KMS-11 (cell line): ENCODE measurements around the gene ITGA2.

Experiments used
- H2AFZ ChIP-seq: fragments of 200-600 bp; sonication (generic); 2 replicates; pipeline ENCODE4 v1.6.1; 2016; ENCODE audit warnings: antibody characterized with exemption, mixed run types, low read depth
- H3K27ac ChIP-seq: fragments of 200-600 bp; sonication (generic); 2 replicates; pipeline ENCODE4 v1.6.1; 2016; ENCODE audit warnings: mild to moderate bottlenecking, mixed run types
- H3K27me3 ChIP-seq: fragments of 200-600 bp; sonication (generic); 2 replicates; pipeline ENCODE4 v1.6.1; 2017; ENCODE audit warnings: mild to moderate bottlenecking, low read depth, mixed run types, moderate library complexity; ENCODE audit not compliant: insufficient read depth
- H3K36me3 ChIP-seq: fragments of 200-600 bp; sonication (generic); 2 replicates; pipeline ENCODE4 v1.6.1; 2017; ENCODE audit warnings: mild to moderate bottlenecking, mixed run types; ENCODE audit not compliant: insufficient read depth
- H3K4me1 ChIP-seq: fragments of 200-600 bp; sonication (generic); 2 replicates; pipeline ENCODE4 v1.6.1; 2016; ENCODE audit warnings: mild to moderate bottlenecking, low read depth, mixed run types; ENCODE audit not compliant: poor library complexity, severe bottlenecking
- H3K4me2 ChIP-seq: fragments of 200-600 bp; sonication (generic); 2 replicates; pipeline ENCODE4 v1.7.0; 2016; ENCODE audit warnings: mild to moderate bottlenecking, mixed run types
- H3K4me3 ChIP-seq: fragments of 200-600 bp; sonication (generic); IDR thresholded peaks from 2 replicates; pipeline ENCODE4 v1.6.1; 2017; ENCODE audit warnings: low read depth, low read length, mixed read lengths; ENCODE audit not compliant: insufficient read depth
- H3K79me2 ChIP-seq: fragments of 200-600 bp; sonication (generic); 2 replicates; pipeline ENCODE4 v1.6.1; 2016; ENCODE audit warnings: low read depth, mixed run types; ENCODE audit not compliant: insufficient read depth
- H3K9ac ChIP-seq: fragments of 200-600 bp; sonication (generic); 2 replicates; pipeline ENCODE4 v1.6.1; 2016; ENCODE audit warnings: mild to moderate bottlenecking, mixed run types
- H4K20me1 ChIP-seq: fragments of 200-600 bp; sonication (generic); 2 replicates; pipeline ENCODE4 v1.6.1; 2016; ENCODE audit warnings: mild to moderate bottlenecking, mixed run types; ENCODE audit not compliant: insufficient read depth
- TF ChIP-seq, protein P1 (sequence below): fragments of 200-600 bp; sonication (generic); conservative IDR thresholded peaks from 2 replicates; pipeline ENCODE4 v1.6.1; 2017; ENCODE audit warnings: low read depth, mild to moderate bottlenecking, antibody characterized with exemption, low read length, moderate library complexity, mixed read lengths

ITGA2 gene

DNA sequence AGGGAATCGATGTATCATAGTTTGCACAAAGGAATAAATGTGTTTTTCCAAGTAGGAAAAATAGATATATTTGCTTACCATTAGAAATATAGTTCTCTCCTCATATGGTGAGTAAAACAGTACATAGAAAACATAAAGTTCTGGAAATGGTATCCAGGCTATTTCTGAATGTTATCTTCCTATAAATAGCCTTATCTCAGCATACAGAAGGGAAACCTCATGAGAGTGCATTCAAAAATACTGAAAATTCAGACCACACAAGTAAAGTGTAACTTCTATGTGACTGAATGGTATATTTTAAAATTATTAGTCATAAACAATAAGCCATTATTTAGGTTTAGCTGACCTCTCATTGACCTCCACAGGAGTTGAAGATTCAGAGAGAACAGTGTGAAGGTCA, 76.9 kb downstream of the ITGA2 start:
- no peaks in the 10 kb centered on the region for H3K27me3 ChIP-seq
- no peak overlapping the region for H3K9ac ChIP-seq
- no peaks in the 10 kb centered on the region for H3K4me1 ChIP-seq
- H3K36me3 ChIP-seq, result no peaks in the 10 kb centered on the region
- H3K4me3 ChIP-seq, result no peak overlapping the region
- no peak overlapping the region for H3K27ac ChIP-seq
- H3K79me2 ChIP-seq, result no peaks in the 10 kb centered on the region
- H3K4me2 ChIP-seq, result no peak overlapping the region
- no peaks in the 10 kb centered on the region for H4K20me1 ChIP-seq
- H2AFZ ChIP-seq, result no peak overlapping the region
- TF ChIP-seq, protein P1, sequence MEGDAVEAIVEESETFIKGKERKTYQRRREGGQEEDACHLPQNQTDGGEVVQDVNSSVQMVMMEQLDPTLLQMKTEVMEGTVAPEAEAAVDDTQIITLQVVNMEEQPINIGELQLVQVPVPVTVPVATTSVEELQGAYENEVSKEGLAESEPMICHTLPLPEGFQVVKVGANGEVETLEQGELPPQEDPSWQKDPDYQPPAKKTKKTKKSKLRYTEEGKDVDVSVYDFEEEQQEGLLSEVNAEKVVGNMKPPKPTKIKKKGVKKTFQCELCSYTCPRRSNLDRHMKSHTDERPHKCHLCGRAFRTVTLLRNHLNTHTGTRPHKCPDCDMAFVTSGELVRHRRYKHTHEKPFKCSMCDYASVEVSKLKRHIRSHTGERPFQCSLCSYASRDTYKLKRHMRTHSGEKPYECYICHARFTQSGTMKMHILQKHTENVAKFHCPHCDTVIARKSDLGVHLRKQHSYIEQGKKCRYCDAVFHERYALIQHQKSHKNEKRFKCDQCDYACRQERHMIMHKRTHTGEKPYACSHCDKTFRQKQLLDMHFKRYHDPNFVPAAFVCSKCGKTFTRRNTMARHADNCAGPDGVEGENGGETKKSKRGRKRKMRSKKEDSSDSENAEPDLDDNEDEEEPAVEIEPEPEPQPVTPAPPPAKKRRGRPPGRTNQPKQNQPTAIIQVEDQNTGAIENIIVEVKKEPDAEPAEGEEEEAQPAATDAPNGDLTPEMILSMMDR, result no peak

DNA sequence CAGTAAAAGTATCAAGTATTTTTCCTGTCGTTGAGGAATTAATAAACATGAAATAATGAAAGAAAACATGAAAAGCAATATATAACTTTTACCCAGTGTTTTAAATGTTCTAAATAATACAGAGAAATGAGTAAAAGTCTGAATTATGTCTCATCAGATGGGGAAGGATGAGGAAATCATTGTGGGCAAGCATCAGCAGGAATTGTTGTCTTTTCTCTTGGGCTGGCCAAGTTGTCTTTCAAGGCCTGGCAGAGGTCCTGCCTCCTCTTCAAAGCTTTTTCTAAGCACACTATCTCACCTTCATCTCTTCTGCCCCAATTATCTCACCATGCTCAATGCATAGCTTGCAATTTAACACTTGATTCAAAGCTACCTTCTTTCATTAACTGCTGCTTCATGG, 78.5 kb downstream of the ITGA2 start:
- no peaks in the 10 kb centered on the region for H4K20me1 ChIP-seq
- H3K4me3 ChIP-seq, result no peak overlapping the region
- no peaks in the 10 kb centered on the region for H3K27me3 ChIP-seq
- no peak overlapping the region for H3K27ac ChIP-seq
- no peaks in the 10 kb centered on the region for H3K79me2 ChIP-seq
- no peaks in the 10 kb centered on the region for H3K36me3 ChIP-seq
- H3K4me1 ChIP-seq, result no peaks in the 10 kb centered on the region
- H3K9ac ChIP-seq, result no peak overlapping the region
- H3K4me2 ChIP-seq, result no peak overlapping the region
- no peak overlapping the region for H2AFZ ChIP-seq
- TF ChIP-seq, protein P1, result no peak

DNA sequence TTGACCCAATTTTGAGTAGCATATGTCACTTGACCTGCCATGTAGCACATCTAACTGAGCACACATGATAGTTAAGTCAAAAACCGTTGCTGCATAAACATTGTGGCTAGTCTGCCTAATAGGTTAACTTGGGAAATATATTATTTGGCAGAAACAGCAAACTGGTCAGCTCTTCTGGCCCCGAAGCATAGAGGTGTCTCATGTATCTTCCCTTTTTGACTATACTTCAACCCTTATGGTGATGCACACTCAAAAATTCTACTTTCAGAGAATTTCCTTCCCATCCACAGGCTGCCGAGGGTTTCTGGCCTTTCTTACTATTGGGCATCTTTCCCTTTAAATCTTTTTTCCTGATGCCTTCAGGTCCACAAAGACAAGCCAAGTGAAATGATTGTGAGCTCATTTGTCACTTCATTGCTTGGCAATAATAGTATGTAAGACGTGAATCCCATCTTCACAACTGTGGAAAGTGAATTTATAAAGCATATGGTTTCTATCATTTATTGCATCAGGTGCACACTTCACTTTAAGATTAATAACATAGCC, 79.2 kb downstream of the ITGA2 start:
- Histone ChIP-seq H4K20me1 (no peaks in the 10 kb centered on the region), H3K36me3 (no peaks in the 10 kb centered on the region), H2AFZ (no peak overlapping the region), H3K4me2 (no peak overlapping the region), H3K27ac (no peak overlapping the region), H3K9ac (no peak overlapping the region), H3K4me1 (no peaks in the 10 kb centered on the region), H3K79me2 (no peaks in the 10 kb centered on the region), H3K27me3 (no peaks in the 10 kb centered on the region), H3K4me3 (no peak overlapping the region)
- TF ChIP-seq, protein P1, result no peak

DNA sequence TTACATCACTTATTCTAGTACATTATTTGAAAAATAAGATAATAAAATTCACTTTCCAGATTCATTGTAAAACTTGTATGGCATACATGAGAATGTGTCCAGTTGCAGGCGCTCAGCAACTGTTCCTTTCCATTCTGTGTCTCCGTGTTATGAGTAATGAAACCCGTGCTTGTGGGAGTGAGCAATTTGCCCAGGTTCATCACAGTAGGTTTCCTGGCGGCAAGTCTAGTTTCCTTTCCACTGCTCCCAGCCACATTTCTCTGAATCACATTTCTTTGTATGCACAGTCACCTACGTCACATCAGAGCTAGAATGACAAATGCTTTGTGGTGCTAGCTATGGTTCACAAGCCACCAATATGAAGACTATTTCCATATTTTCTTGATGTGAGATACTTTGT, 80.5 kb downstream of the ITGA2 start:
- H3K27ac ChIP-seq, result no peak overlapping the region
- TF ChIP-seq, protein P1, result no peak
- H3K9ac ChIP-seq, result no peak overlapping the region
- no peaks in the 10 kb centered on the region for H3K79me2 ChIP-seq
- no peak overlapping the region for H3K4me2 ChIP-seq
- H3K36me3 ChIP-seq, result no peaks in the 10 kb centered on the region
- no peaks in the 10 kb centered on the region for H3K4me1 ChIP-seq
- no peak overlapping the region for H2AFZ ChIP-seq
- no peaks in the 10 kb centered on the region for H3K27me3 ChIP-seq
- no peaks in the 10 kb centered on the region for H4K20me1 ChIP-seq
- no peak overlapping the region for H3K4me3 ChIP-seq
